ENCODE results near the gene FOXC1. TPM values are rescaled to one million over a fixed set of nuclear protein-coding genes. Genes with fewer than 3 reads are reported as not detected.

Gene FOXC1
- under 1 TPM; 0.36 to 0.57 TPM for total RNA-seq

- Mint-ChIP-seq H3K36me3 (peaks cover 9% of the 10 kb centered on the region), H3K27me3 (peaks cover 39 to 58% of the 10 kb centered on the region in 2 donors), H3K27ac (no peak within 1 kb of the TSS), H3K4me1 (ENCODE audit: low read depth in 2 of 2) (peaks cover 37 to 47% of the 10 kb centered on the region in 2 donors), H3K4me3 (peak within 1 kb of the TSS; percentile 82), H3K9me3 (no peaks in the 10 kb centered on the region)
- ATAC-seq (peak; percentile 78 to 90), DNase-seq (ENCODE audit: low spot score) (peak; percentile 78)
Observed at GRCh38 chr6:1609648-1610496, at the start of gene FOXC1. Gene FOXC1 (plus strand): TSS chr6:1609915. CDS start chr6:1610446, 531 bp downstream.

GRCh38 chr6:1560281-1561058, 49.2 kb upstream of the FOXC1 start:
- H3K27me3 Mint-ChIP-seq: peaks cover 4 to 7% of the 10 kb centered on the region in 2 donors
- H3K27ac Mint-ChIP-seq: no peak overlapping the region
- peaks cover 0 to 6% of the 10 kb centered on the region in 2 donors for H3K4me1 Mint-ChIP-seq (ENCODE audit: low read depth in 2 of 2)
- DNase-seq (ENCODE audit: low spot score) (peak; percentile 3), ATAC-seq (no peak)
- peaks cover 4% of the 10 kb centered on the region for H3K9me3 Mint-ChIP-seq
- H3K36me3 Mint-ChIP-seq: no peaks in the 10 kb centered on the region
- H3K4me3 Mint-ChIP-seq: no peak overlapping the region

GRCh38 chr6:1561355-1561754, 48.4 kb upstream of the FOXC1 start:
- Mint-ChIP-seq H3K27me3 (peaks cover 4 to 7% of the 10 kb centered on the region in 2 donors), H3K4me1 (ENCODE audit: low read depth in 2 of 2) (peaks cover 0 to 6% of the 10 kb centered on the region in 2 donors), H3K9me3 (peaks cover 4% of the 10 kb centered on the region), H3K4me3 (no peak overlapping the region), H3K36me3 (no peaks in the 10 kb centered on the region), H3K27ac (no peak overlapping the region)
- no peak for DNase-seq (ENCODE audit: low spot score)
- ATAC-seq: no peak

- no peak for ATAC-seq
Observed at GRCh38 chr6:1562171-1562955, 47.4 kb upstream of the FOXC1 start.

GRCh38 chr6:1569377-1569776, 40.3 kb upstream of the FOXC1 start:
- no peak for ATAC-seq
- peaks cover 8 to 20% of the 10 kb centered on the region in 2 donors for H3K27me3 Mint-ChIP-seq
- no peak overlapping the region for H3K27ac Mint-ChIP-seq
- H3K4me1 Mint-ChIP-seq (ENCODE audit: low read depth in 2 of 2): no peaks in the 10 kb centered on the region
- no peak overlapping the region for H3K4me3 Mint-ChIP-seq
- DNase-seq (ENCODE audit: low spot score): no peak
- peaks cover 16% of the 10 kb centered on the region for H3K36me3 Mint-ChIP-seq
- peaks cover 19% of the 10 kb centered on the region for H3K9me3 Mint-ChIP-seq

More at GRCh38 chr6:1562171-1562955, 47.4 kb upstream of the FOXC1 start:
- no peak for DNase-seq (ENCODE audit: low spot score)
- peaks cover 4 to 7% of the 10 kb centered on the region in 2 donors for H3K27me3 Mint-ChIP-seq
- peaks cover 0 to 3% of the 10 kb centered on the region in 2 donors for H3K4me1 Mint-ChIP-seq (ENCODE audit: low read depth in 2 of 2)
- H3K27ac Mint-ChIP-seq: no peak overlapping the region
- no peak overlapping the region for H3K4me3 Mint-ChIP-seq
- no peaks in the 10 kb centered on the region for H3K36me3 Mint-ChIP-seq
- peaks cover 4% of the 10 kb centered on the region for H3K9me3 Mint-ChIP-seq

GRCh38 chr6:1570848-1571247, 38.9 kb upstream of the FOXC1 start:
- no peak for DNase-seq (ENCODE audit: low spot score)
- Mint-ChIP-seq H3K27ac (no peak overlapping the region), H3K36me3 (peaks cover 16% of the 10 kb centered on the region), H3K4me1 (ENCODE audit: low read depth in 2 of 2) (no peaks in the 10 kb centered on the region), H3K4me3 (no peak overlapping the region), H3K27me3 (peaks cover 6 to 15% of the 10 kb centered on the region in 2 donors), H3K9me3 (peaks cover 15% of the 10 kb centered on the region)
- ATAC-seq: no peak

- Mint-ChIP-seq H3K27ac (no peak overlapping the region), H3K4me3 (no peak overlapping the region), H3K4me1 (ENCODE audit: low read depth in 2 of 2) (no peaks in the 10 kb centered on the region), H3K27me3 (peaks cover 6 to 15% of the 10 kb centered on the region in 2 donors), H3K9me3 (peaks cover 15% of the 10 kb centered on the region), H3K36me3 (peaks cover 16% of the 10 kb centered on the region)
- ATAC-seq (no peak), DNase-seq (ENCODE audit: low spot score) (no peak)
Observed at GRCh38 chr6:1572892-1573291, 36.8 kb upstream of the FOXC1 start.

- Mint-ChIP-seq H3K27ac (no peak overlapping the region), H3K9me3 (peaks cover 15% of the 10 kb centered on the region), H3K4me1 (ENCODE audit: low read depth in 2 of 2) (no peaks in the 10 kb centered on the region), H3K4me3 (no peak overlapping the region), H3K36me3 (peaks cover 16% of the 10 kb centered on the region), H3K27me3 (peaks cover 6 to 15% of the 10 kb centered on the region in 2 donors)
- ATAC-seq (no peak), DNase-seq (ENCODE audit: low spot score) (no peak)
Observed at GRCh38 chr6:1574083-1574761, 35.5 kb upstream of the FOXC1 start.

GRCh38 chr6:1574890-1575209, 34.9 kb upstream of the FOXC1 start:
- peaks cover 15% of the 10 kb centered on the region for H3K9me3 Mint-ChIP-seq
- no peaks in the 10 kb centered on the region for H3K4me1 Mint-ChIP-seq (ENCODE audit: low read depth in 2 of 2)
- H3K4me3 Mint-ChIP-seq: no peak overlapping the region
- H3K27me3 Mint-ChIP-seq: peaks cover 6 to 15% of the 10 kb centered on the region in 2 donors
- peaks cover 16% of the 10 kb centered on the region for H3K36me3 Mint-ChIP-seq
- DNase-seq (ENCODE audit: low spot score) (no peak), ATAC-seq (no peak)
- no peak overlapping the region for H3K27ac Mint-ChIP-seq

GRCh38 chr6:1575210-1576041, 34.3 kb upstream of the FOXC1 start:
- H3K27me3 Mint-ChIP-seq: peaks cover 6 to 15% of the 10 kb centered on the region in 2 donors

GRCh38 chr6:1576166-1576565, 33.5 kb upstream of the FOXC1 start:
- Mint-ChIP-seq H3K9me3 (peaks cover 10% of the 10 kb centered on the region), H3K4me3 (no peak overlapping the region), H3K27ac (no peak overlapping the region), H3K27me3 (peaks cover 3 to 9% of the 10 kb centered on the region in 2 donors), H3K4me1 (ENCODE audit: low read depth in 2 of 2) (no peaks in the 10 kb centered on the region), H3K36me3 (peaks cover 9% of the 10 kb centered on the region)
- DNase-seq (ENCODE audit: low spot score) (no peak), ATAC-seq (no peak)

More at GRCh38 chr6:1575210-1576041, 34.3 kb upstream of the FOXC1 start:
- Mint-ChIP-seq H3K9me3 (peaks cover 15% of the 10 kb centered on the region), H3K4me3 (no peak overlapping the region), H3K4me1 (ENCODE audit: low read depth in 2 of 2) (no peaks in the 10 kb centered on the region), H3K36me3 (peaks cover 16% of the 10 kb centered on the region), H3K27ac (no peak overlapping the region)
- no peak for ATAC-seq
- DNase-seq (ENCODE audit: low spot score): no peak

- no peak overlapping the region for H3K27ac Mint-ChIP-seq
- H3K9me3 Mint-ChIP-seq: peaks cover 4% of the 10 kb centered on the region
- H3K36me3 Mint-ChIP-seq: peaks cover 3% of the 10 kb centered on the region
- DNase-seq (ENCODE audit: low spot score): no peak
- no peak overlapping the region for H3K4me3 Mint-ChIP-seq
- ATAC-seq: no peak
- peaks cover 4 to 6% of the 10 kb centered on the region in 2 donors for H3K27me3 Mint-ChIP-seq
- no peaks in the 10 kb centered on the region for H3K4me1 Mint-ChIP-seq (ENCODE audit: low read depth in 2 of 2)
Observed at GRCh38 chr6:1576711-1577110, 33.0 kb upstream of the FOXC1 start.
